GM10266 (cell line): ENCODE measurements around the gene DIO1.

ENCODE experiments used
- DNase-seq: peaks from one replicate; pipeline ENCODE4 v3.0.0; 2012; ENCODE audit errors: extremely low spot score
- CTCF ChIP-seq: IDR thresholded peaks from 2 replicates; pipeline ENCODE4 v1.5.1; 2012; ENCODE audit warnings: mild to moderate bottlenecking, low read depth; ENCODE audit not compliant: control insufficient read depth, insufficient read depth; ENCODE audit errors: missing control alignments

Gene DIO1

GRCh38 chr1:53911442-53911841 is 17.5 kb downstream of the DIO1 start:
- TF ChIP-seq CTCF, result no peak
- DNase-seq, result no peak

GRCh38 chr1:53913352-53914033 is 19.5 kb downstream of the DIO1 start:
- no peak for TF ChIP-seq CTCF
- no peak for DNase-seq

- DNase-seq, result no peak
- no peak for TF ChIP-seq CTCF
Measured at GRCh38 chr1:53918343-53918742, 24.4 kb downstream of the DIO1 start.

GRCh38 chr1:53919675-53920066 is 25.7 kb downstream of the DIO1 start:
- no peak for DNase-seq
- no peak for TF ChIP-seq CTCF

- no peak for TF ChIP-seq CTCF
- no peak for DNase-seq
Measured at GRCh38 chr1:53927376-53927881, 33.4 kb downstream of the DIO1 start.

- no peak for TF ChIP-seq CTCF
- no peak for DNase-seq
Measured at GRCh38 chr1:53929246-53929960, 35.4 kb downstream of the DIO1 start.

- no peak for DNase-seq
- TF ChIP-seq CTCF, result no peak
Measured at GRCh38 chr1:53930932-53931331, 36.9 kb downstream of the DIO1 start.
